COR-L47 (cell line): ENCODE results near the gene DPAGT1.
"Not testable (repeated sequence)": the region's sequence is repeated elsewhere in the genome, so short reads cannot be mapped to it uniquely, and the experiment has no call there.

Source experiments
- DNase-seq: peaks from one replicate; lab custom pipeline; 2025; lab: John Stamatoyannopoulos, UW

DPAGT1 gene

DNA sequence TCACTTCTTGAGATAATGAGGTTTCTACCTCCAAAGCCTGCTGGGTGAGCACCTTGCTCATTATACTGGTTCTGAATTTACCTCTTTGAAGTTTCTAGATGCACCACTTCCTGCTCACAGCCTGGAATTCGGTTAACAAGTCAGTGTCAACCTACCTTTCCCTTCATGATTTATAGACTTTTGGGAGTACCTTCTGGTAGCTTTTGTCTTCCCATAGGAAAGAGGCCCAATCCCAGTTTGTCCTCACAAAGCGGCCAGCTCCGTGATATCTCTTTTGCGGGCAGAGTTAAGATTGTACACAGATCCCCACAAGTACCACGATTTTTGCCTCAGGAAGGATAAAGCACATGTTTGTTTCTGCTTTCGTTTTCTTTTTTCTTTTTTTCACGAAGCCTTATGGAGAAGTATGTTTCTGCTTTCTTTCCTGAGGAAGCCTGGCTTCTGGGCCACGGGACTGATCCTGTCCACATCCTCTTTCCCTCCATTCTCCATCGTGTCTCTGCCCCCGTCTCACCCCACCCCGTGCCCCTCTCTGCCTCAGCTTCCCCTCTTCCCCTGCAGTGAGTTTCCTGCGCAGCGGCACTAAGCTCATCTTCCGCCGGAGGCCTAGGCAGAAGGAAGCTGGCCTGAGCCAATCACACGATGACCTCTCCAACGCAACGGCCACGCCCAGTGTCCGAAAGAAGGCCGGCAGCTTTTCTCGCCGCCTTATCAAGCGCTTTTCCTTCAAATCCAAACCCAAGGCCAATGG lies 14.0 kb upstream of the DPAGT1 start:
- no peak for DNase-seq

DNA sequence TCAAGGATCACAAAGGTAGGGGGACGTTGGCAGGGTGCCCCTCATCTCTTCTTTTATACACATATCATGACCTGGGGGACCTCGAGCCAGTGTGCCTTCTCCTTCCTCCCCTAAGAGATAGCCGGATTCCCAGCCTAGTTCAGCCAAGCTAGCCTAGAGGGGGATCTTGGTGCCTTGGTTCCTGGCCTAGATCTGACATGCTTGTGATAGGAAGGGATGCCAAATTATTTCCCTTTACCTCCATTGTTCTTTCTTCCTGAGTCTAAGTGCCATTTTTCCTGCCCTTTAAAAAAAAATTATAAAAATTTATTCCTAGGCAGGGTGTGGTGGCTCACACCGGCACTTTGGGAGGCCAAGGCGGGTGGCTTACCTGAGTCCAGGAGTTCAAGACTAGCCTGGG lies 12.7 kb upstream of the DPAGT1 start:
- DNase-seq = no peak

DNA sequence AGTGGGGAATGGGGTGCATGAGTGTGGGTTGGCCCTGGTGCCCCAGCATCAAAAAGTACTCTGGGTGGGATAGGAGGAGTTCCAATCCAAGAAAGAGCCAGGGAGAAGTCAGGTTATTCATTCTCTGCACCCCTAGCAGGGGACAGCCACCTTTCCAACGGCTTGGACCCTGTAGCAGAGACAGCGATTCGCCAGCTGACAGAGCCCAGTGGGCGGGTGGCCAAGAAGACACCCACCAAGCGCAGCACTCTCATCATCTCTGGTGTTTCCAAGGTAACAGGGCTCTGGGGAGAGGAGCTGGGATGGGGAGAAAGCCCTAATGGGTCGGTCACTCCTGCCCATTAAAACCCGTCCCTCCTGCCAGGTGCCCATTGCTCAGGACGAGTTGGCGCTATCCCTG lies 12.1 kb upstream of the DPAGT1 start:
- no peak for DNase-seq

DNA sequence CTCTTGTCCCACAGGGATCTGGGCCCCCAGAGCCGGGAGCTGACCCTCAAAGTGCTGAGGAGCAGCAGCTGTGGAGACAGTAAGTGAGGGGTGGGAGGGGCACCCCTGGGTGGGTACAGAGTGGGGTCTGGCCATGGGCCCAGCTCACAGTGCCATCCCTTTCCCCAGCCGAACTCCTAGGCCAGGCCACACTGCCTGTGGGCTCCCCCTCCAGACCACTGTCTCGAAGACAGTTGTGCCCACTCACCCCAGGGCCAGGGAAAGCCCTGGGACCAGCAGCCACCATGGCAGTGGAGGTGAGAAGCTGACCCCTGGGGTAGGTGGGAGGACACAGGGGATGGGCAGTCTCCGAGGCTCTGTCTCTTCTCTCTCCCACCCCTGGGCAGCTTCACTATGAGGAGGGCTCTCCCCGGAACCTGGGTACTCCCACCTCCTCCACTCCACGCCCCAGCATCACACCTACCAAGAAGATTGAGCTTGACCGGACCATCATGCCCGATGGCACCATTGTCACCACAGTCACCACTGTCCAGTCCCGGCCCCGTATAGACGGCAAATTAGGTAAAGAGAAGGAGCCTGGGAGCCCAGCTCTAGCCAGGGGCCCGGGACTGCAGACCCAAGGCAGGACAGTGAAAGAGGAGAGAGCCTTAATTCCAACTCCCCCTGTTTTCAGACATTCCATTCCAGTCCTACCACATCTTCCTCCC lies 10.8 kb upstream of the DPAGT1 start:
- DNase-seq = no peak

DNA sequence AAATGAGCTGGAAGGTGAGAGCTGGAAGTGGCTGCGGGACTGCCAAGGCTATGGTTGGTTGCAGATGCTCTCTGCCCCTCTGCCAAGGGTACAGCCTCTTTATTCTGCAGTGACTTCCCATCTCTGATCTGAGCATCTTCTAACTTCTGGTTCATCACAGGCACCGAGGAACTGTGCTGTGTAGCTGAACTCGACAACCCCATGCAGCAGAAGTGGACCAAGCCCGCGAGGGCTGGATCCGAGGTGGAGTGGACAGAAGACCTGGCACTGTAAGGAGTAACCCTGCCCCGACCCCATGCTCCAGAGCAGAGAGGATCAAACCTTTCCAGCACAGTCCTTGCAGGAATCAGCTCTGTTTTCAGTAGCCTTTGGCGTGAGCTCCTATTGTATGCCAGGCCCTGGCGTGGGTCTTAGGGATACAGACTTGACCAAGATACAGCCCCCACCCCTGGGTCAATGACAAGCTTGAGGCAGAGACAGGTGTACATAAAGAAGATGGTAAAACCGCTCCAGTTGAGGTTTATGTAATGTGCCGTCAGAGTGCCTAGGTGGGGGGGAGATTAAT lies 9.8 kb upstream of the DPAGT1 start:
- DNase-seq = no peak

DNA sequence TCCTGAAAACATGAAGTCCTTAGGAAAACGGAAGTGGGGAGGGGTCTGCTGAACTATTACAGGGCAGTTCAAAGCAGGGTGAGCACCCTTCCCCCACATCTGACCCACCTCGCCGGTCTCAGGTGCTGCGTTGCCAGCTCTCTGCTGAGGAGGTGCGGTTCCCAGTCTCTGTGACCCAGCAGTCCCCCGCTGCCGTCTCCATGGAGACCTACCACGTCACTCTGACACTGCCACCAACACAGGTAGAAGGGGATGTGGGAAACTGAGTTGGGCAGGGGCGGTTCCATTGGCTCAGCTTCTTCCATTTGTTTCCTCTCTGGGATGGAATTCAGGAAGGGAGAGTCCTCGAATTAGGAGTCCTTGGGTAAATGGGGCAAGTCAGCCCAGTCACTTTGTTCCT lies 8.8 kb upstream of the DPAGT1 start:
- DNase-seq = no peak

DNA sequence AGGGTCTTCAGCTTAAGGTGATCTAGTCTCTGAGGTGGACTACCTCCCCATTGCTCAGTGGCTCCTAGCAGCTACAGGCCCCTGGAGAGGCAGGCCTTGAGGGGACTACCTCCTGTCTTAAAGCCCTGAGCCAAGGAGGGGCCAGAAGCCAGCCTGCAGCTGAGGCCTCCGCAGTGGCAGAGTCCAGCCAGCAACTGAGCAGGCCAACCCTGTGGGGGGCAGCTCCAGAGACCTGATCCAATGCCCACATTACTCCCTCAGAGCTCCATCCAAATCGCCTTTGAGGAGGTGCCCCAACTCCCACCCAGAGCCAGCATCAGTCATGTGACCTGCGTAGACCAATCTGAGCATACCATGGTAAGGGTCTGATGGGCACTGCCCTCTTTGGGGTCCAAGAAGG lies 8.2 kb upstream of the DPAGT1 start:
- DNase-seq = no peak

DNA sequence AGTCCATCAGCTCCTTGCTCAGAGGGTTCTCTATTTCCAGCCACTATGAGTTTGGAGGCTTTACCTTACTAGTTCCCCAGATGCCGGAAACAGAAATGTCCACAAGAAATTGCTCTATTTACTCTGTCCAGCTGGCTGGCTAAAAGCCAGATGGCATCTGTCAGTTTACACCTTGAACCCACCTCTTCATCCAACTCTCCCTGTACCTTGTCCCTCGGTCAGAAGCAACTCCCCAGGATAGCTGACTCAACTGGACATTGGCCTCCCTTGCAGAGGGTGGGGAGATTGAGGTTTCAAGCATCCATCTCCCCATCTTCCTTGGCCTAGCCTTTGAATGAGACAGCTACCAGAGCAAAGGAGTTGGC lies 7.2 kb upstream of the DPAGT1 start:
- no peak for DNase-seq

DNA sequence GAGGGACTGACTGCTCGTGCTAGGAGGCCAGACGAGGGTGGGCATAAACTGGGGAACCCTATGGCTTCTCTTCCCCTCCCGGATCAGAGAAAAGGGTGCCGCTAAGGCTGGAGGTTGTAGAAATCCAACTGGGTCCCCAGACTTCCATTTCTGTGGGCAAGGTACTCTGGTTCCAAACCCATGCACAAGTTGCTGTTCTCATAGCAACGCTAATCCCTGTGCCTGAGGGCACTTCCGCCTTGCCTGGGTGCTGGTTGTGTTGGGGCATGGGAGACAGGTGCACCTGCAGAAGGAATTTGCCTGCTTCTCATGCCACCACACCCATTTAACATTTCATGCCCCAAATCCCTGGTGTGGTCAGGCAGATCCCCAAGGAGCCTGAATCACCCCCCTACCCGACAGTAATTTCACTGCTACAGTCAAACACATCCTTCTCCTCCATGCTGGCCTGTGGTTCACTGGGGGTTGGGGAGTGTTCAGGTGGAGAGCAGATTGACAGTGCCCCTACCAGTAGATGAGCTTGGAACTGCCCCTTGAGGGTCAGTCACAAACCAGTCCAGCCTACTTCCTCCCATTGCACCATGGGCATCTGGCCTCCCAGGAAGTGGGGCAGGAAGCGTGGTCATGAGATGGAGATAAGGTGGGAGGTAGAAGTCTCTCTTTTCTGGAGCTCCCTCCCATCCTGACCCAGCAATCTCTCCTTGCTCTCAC lies 6.6 kb upstream of the DPAGT1 start:
- peak; percentile 60 for DNase-seq

DNA sequence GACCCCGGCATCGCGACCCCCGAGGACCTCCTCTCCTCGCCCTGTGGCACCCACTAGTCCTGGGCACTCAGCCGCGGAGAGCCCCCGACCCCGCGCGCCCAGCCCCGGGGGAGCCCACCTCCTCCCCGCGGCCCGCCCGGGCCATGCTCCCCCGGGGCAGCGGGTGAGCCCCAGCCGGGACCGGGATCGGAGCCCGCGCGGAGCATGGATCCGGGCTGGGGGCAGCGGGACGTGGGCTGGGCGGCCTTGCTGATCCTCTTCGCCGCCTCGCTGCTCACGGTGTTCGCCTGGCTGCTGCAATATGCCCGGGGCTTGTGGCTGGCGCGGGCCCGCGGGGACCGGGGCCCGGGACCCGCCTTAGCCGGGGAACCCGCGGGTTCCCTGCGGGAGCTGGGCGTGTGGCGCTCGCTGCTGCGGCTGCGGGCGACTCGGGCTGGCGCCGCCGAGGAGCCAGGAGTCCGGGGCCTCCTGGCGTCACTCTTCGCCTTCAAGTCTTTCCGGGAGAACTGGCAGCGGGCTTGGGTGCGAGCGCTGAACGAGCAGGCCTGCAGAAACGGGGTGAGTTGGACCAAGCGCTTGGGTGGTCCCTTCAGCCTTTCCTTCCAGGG lies 6.0 kb upstream of the DPAGT1 start:
- no peak for DNase-seq

DNA sequence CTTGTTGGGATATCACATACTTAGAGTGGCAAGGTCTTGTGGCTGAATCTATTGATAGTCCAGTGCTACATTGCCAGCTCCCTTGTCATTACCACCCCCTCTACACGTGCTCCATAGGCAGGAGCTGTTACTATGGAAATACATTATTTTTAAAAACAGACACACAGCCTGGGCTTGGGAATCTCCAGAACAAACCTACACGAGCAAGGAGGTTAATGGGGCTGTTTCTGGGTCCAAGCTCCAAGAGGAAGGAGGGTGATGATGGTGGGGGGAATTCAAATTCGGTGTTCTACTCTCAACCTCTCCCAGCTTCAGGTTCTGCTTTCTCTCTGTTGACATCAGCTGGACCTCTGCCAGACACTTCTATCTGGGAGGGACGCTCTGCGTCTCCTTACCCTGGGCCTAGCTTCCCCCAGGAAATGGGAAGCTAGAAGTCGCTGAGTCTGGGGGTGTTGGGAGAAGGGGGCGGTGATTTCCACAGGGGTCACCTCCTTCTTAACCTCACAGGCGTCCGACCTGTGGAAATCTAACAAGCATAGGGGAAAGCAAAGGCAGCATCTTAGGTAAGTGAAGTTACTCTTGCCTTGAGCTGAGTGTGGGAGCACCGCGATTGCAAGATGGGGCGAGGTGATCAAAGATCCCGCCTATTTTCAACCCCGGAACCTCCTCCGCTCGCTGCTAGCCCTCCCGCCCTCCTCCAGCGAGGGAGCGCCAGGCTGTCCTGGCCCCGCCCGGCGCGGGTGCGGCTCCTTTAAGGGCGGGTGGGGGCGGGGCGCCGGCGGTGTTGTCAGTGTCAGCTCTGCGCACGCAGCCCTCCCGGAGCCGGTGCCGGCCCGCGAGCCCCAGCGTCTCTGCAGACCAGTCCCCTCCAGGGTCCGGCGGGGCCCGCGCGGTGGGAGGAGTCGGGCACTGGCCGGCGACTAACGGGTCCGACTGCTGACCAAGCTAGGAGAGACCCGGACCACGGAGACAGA lies 5.2 kb upstream of the DPAGT1 start, which contains the start of gene C2CD2L:
TSS of gene C2CD2L (plus strand) at position 781 of the 974 bp plus-strand sequence. CDS start 398 bp downstream, outside the sequence.
- DNase-seq = peak; percentile 93

DNA sequence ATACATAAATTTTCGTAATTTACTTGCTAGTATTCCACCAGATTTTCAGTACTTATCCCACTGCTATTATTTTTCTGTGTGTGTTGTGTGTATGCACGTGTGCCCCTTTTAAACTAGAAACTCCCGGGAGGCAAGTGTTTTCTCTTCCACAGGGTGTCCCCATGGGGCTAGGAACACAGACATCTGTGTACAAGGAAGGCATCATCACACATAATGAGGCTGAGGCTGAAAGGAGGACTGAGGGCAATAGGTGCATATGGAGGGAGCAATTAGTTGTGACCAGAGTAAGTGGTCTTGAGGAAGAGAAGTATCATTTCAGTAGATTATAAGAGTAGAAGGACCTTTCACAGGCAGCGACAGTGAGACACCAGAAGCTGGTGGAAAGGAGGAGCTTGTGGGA lies 2.1 kb upstream of the DPAGT1 start:
- DNase-seq = no peak

DNA sequence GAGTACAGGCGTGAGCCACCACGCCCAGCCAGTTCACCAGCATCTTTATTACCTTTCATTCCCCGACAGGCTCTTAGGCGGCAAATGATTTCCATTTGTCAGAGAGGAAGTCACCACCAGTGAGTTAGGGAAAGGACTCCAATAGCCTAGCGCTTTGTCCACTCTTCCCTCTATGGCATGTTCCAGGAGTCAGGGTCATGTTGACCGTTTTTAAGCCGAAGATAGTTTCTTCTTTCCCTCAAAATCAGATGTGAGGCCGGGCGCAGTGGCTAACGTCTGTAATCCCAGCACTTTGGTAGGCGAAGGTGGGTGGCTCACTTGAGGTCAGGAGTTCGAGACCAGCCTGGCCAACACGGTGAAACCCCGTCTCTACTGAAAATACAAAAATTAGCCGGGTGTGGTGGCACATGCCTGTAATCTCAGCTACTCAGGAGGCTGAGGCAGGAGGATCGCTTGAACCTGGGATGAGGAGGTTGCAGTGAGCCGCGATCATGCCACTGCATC lies 1.6 kb upstream of the DPAGT1 start:
- DNase-seq = not testable (repeated sequence)

DNA sequence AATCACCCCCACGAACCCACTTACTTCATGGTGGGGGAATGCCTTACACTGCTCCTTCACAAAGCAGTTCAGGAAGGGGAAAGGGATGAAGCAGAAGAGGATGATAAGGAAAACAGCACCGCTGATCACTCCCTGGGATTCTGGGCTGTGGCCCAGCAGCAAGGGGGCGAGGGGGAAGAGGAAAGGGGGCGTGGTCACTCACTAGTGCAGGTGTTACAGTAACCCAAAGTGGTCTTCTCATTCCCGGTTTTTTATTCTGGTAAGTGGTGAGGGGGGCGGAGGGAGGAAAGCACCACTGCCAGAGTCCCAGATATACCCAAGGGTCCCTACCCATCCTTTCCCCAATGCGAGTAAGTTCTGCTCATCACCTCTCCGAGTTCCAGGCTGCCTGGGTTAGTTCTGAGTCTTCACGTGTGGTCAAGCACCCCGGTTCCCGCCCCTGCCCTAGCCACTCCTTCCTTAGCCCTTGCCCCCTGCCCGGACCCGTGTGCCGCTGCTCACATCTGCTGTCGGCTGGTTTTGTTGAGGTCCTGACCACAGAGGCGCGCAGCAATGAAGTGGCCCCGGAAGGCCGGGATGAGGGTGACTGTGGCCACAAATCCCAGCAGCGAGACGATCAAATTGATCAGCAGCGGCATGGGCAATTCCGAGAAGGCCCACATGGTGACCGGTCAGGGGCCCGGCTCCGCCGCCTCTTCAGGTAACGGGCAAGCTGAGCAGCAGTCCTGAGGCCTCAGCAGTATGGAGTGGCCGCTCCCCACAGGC lies 477 bp downstream of the DPAGT1 start:
- no peak for DNase-seq

DNA sequence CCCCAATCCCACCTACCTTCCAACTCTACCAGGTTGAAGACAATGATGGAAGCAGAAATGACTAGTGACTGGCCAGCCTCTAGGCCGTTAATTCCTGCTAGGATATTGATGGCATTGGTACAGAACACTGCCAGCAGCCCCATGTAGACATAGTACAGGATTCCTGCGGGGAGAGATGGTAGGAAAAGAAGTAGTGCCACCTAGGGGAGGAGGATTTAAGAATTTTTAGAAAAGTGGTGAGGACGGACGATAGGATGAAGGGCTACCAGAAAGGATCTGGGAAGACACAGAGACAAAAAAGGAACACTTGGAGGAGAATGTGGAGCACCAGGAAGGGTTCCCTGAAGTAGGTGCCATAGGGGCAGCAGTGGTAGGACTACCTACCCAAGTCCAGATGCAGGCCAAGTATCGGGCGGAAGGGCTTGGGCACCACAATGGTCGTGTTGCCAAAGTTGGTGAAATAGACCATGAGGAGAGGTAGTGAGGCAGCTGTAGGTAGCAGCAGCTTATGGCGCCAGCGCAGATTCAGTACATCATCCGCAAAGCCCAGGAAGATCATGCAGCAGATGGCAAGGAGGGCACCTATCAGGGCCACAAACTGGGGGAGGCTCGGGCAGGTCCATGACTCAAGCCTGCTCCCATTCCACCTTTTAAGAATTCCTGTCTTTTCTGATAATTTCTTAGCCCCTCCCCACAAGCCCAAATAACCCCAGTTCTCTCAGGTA lies 1.2 kb downstream of the DPAGT1 start:
- no peak for DNase-seq

DNA sequence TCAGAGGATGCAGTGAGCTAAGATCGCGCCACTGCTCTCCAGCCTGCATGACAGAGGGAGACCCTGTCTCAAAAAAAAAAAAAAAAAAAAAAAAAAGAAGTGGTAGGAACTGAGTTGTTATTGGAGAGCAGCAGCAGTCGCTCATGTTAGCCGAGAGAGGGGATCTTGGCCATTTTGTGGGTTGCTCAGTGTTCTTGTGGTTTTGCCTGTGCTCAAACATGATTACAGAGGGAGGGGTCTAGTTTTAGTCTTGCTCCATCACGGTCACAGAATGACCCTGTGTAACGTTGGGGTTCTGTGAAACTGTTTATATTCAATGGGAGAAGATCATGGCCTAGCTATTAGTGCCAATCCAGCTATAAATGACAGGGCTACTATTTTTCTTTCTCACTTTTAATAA lies 1.9 kb downstream of the DPAGT1 start:
- no peak for DNase-seq

DNA sequence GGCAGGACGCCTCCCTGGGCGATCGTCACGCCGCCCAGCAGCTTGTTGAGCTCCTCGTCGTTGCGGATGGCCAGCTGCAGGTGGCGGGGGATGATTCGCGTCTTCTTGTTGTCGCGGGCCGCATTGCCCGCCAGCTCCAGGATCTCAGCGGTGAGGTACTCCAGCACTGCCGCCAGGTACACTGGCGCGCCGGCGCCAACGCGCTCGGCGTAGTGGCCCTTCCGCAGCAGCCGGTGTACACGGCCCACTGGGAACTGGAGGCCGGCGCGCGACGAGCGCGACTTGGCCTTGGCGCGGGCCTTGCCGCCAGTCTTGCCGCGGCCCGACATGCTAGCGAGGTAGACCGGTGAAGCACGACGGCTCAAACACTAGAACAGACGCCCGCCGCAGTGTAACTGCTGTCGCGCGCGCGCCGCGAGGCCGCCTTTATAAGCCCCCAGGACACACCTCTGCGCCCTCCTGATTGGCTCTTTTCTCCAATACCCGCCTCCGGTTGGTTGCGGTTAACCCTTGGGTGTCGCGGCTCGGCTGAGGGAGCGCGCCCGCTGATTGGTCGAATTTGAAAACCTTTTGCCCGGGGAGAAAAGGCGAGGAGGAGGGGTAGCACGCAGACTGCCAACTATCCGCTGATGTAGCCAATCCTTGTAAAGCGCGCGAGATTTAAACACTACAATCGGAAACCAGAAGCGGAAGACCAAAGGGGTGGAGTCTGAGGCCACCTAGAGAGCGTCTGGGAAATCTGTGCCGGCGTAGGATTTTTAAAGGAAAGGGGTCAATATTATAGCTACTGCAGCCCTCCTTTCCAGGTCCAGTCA lies 6.4 kb downstream of the DPAGT1 start:
- DNase-seq = peak; percentile 99

DNA sequence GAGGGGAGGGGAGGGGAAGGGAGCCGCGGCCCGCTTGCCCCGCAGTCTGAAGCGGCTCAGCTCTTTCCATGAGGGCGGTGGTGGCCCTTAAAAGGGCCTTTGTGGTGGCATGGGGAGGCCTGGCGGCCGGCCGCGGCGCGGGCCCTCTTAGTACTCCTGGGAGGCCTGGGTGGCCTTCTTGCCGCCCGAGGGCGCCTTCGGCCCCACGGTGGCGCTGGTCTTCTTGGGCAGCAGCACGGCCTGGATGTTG lies 6.9 kb downstream of the DPAGT1 start:
- peak; percentile 77 for DNase-seq
